NCI-H2171 (cell line): ENCODE measurements around the gene UGT8.

Experiments
- DNase-seq: peaks from one replicate; lab custom pipeline; 2025; lab: John Stamatoyannopoulos, UW

UGT8 gene

DNA sequence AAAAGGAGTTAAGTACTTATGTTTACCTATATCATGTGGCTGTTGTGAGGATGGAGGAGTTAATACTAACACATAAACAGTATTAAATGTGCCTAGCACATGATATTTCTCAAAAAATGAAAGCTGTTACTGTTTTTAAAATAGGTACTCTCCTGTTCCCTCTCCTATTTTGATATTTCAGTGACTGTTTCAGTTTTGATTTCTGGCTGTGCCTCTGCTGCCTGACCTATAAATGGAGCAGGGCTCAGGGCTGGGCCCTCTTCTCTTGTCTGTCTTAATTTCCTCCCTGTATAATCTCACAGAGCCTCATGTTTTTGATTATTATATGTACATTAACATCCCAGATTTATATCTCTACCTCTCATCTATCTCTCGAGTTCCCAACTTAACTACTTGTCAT, 93.3 kb downstream of the UGT8 start:
- DNase-seq, result no peak

DNA sequence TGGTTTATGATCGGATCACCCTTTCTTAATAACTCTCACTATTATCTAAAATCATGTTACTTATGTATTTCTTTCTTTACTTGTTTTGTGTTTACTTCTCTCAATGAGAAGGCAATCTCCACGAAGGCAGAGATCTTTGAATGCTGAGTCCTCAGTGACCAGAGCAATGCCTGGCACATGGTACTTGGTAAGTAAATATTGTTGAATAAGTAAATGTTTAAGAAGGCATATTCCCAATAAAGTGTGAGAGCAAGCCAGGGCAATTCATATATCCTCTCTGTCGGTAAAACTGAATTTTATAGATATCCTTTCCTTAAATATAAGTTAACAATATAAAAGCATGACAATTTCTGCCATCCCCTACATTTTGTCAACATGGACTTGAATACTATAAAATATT, 94.4 kb downstream of the UGT8 start:
- no peak for DNase-seq

DNA sequence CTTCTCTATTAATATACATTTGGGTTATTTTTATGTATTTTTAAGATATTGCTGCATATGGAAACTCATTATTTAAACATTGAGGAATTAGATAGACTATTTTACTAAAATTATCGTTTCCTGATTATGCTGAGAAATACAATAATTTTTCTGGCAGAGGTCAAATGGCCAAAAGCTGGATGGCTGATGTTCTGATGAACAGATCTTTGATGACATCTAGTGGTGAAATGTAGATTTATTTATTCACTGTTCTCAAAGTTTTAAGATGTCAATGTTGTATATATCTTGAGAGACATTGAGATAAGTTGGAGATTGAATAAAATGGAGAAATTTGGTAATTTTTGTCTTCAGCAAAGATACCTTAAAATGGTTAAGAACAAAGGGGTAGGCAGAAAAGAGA, 96.2 kb downstream of the UGT8 start:
- DNase-seq, result peak; percentile 1

DNA sequence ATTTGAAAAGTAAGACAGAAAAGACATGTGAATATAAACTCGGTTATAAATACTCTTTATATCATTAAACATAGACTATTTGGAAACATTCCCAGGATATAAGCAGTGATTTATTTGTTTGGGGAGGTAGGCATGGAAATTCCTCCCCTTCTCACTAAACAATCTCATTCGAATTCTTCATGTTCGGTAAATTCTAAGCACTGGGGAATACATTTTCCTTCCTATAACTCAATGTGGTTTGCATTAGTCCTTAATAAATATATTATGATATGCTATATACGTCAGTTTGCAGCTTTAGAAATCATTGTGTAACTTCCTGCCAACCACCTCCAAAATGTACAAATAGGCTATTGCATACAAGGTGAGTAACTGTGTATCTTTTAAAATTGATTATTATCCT, 99.6 kb downstream of the UGT8 start:
- no peak for DNase-seq

DNA sequence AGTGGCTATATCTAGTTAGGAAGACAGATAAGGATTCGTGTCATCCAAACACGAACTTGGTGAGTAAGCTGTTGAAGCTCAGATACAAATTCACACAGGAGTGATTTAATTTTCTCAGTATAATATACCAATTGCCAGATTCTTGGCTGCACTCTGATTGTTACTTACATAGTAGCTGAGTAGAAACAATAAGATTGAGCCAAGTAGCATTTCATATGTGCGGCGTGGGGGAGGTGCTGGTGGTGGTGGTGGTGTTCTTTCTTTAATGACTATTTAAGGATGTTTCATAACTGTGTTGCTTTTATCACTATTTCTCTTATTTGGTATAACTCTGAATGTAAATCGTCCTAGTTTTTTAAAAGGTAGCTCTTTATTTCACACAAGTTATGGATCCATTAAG, 102.9 kb downstream of the UGT8 start:
- DNase-seq, result no peak

DNA sequence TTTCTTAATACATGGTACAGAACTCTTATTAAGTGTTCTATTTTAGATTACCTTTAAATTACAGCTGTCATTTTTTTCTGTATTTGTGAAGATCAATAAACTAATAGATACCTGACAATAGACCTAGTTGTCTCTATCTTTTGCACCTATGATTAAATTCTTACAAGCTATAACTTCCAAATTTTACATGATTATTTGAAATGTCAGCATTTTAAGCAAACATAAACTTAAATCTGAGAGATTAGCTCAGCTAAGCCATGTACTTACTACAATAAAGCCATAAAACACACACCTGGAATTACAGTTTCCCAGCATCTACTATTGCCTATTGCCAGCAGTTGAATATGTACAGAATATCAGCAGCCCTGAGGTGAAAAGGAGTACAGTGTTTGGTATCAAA, 118.8 kb downstream of the UGT8 start:
- no peak for DNase-seq

DNA sequence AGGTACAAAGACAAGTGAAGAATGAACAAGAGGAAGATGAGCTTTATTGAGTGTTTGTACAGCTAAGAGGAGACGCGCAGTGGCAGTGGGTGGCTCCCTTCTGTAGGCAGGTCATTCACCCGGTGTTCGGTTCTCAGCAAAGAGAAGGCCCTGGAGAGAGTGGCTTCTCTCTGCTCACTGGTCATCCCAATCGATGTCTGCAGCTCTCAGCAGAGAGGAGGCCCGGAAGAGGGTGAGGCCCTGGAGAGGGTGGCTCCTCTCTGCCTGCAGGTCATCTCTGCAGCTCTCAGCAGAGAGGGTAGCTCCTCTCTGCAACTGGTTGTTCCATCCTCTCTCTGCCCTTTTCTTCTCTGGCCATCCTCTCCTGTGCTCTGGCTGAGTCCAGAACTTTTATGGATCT, 126.5 kb downstream of the UGT8 start:
- DNase-seq, result no peak

DNA sequence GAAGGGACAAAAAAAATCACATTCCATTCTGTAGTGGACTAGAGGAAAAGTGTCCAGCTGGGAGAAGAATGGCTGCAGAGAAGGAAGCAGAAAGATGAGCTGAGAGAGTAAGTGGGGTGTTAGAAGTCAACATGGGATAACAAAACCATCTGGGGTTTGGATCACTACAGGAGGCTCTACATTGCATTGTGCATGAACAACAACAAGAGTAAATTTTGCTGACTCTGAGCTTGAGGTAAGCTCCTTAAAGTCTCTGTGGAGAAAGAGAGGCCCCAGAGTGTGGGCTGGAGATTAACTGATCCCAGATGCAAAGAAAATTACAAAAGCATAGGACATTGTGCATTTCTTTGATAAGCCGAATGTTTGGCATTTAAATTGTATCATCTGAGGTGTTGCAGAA, 128.9 kb downstream of the UGT8 start:
- DNase-seq, result no peak
